Pancreas (tissue), 10 donors: ENCODE measurements around the gene FGD1. TPM values are rescaled to one million over a fixed set of nuclear protein-coding genes. Genes with fewer than 3 reads are reported as not detected.
"Not testable (repeated sequence)": the region's sequence is repeated elsewhere in the genome, so short reads cannot be mapped to it uniquely, and the experiment has no call there.

ENCODE experiments used
- ATAC-seq, 4 donors: fragments of 200-7000 bp; cut with Tn5 transposase; one replicate each; pipeline versions ENCODE4 v1.8.0 to v1.9.1; 2020; ENCODE audit warnings: mild to moderate bottlenecking in 4 of 4, moderate library complexity in 4 of 4
- DNase-seq, 6 donors: peaks; one replicate each; pipeline ENCODE4 v3.0.0-alpha.2; 2020
- FAIRE-seq: peaks from 2 replicates; lab custom pipeline; 2012; peaks lifted over from hg19 to GRCh38; lab: Jason Lieb, UNC
- H3K27ac ChIP-seq, 4 donors: fragments of 200-600 bp; sonication (generic); 1 replicate in 3 of 4; 2 replicates in 1 of 4; pipeline versions ENCODE4 v1.5.0 to v1.8.0; 2020
- H3K27me3 ChIP-seq, 4 donors: fragments of 200-600 bp; one replicate each; pipeline ENCODE4 v1.8.0; 2021
- H3K36me3 ChIP-seq, 3 donors: fragments of 200-600 bp; sonication (generic) in 1 of 3; one replicate each; pipeline versions ENCODE4 v1.5.0 to v1.8.0; 2020 to 2021
- H3K4me1 ChIP-seq, 3 donors: fragments of 200-600 bp; one replicate each; pipeline ENCODE4 v1.8.0; 2021
- H3K4me3 ChIP-seq, 4 donors: fragments of 200-600 bp; sonication (generic) in 2 of 4; one replicate each; pipeline versions ENCODE4 v1.5.0 to v1.8.0; 2020 to 2021
- H3K9me3 ChIP-seq, 4 donors: fragments of 200-600 bp; one replicate each; pipeline ENCODE4 v1.8.0; 2021
- WGBS, 2 donors: extraction: QIAGEN DNeasy Blood & Tissue Kit; methylation state at CpG; one replicate each; pipeline ENCODE4 v1.1.7; 2013; 5-methylcytosine and 5-hydroxymethylcytosine counted together
- intact Hi-C, 3 donors: fragments of 100-400 bp; cut with DNase I; formaldehyde crosslinking; loops; one replicate each; pipeline versions ENCODE4 v1.11.1 to v1.14.2; 2022
- polyA plus RNA-seq, 2 donors: library from polyadenylated mRNA; stranded (reverse); fragments of 200-250 nt; gene quantifications; one replicate each; pipeline ENCODE4 v1.2.3, GENCODE V29; 2013
- total RNA-seq, 6 donors: library from RNA; stranded (reverse); fragmentation: NEBNext Ultra II Directional in 4 of 6; extraction: Animal tissue kit (Norgen Biotek cat#: 25700) in 4 of 6; gene quantifications; one replicate each; pipeline versions ENCODE4 v1.2.1 to v1.2.4, GENCODE V29; 2021 to 2023
- TF ChIP-seq, protein P1 (sequence below), 4 donors: fragments of 200-600 bp; sonication (generic) in 3 of 4; IDR thresholded peaks; one replicate each; pipeline versions ENCODE4 v1.5.0 to v1.8.0; 2021; ENCODE audit warnings: antibody characterized with exemption in 4 of 4
- donor health status: healthy with polysubstance abuse.
- donor health status: DM: no; HTN: no; CAD: no; lungs with moderate emphysema.
- donor health status: DM: no; HTN: no; CAD: no.
- donor health status: control.
- donor health status: control.
- donor health status: Bipolar disorder and iron deficiency.
- donor health status: DM: yes; HTN: yes; CAD: no.
- donor health status: DM: no; HTN: no; CAD: no.
- donor health status: DM: no; HTN: no; CAD: no.
- donor health status: DM: yes; HTN: yes; CAD: no.

FGD1 gene
- total RNA-seq = 1 to 10 TPM; 1.7 to 4.0 (median 2.5) TPM
- 1 to 10 TPM; 3.0 TPM for polyA plus RNA-seq

DNA sequence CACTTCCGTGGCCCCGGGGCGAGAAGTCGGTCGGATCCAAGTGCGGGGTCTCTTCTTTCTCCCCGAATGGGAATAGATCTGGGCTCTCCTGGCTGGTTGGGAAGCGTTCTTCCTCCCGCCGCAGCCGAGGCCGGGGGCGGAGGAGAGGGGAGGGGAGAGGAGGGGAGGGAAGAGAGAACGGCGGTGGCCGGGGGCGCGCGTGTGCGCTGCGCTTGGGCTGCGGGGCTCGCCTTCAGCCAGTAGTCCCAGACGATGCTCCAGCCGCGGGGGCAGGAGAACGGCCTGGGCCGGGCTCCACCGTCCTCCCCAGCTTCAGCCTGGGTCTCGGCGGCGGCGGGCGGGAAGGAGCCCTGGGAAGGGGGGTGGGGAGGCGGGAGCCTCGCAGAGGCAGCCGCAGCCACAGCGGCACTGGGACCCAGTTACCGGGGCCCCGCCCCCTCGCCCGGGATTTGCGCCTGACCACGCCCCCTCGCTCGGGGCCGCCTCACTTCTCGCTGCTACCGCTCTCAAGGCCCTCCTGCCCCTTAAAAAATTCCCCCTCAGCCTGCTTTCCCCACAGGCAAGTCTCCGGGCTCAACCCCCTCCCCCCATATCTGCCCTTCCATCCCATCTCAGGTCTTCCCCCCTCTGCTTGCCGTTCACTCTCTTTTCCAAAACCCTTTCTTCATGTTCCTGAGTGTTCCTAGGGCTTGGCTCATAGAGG, at the start of gene FGD1:
FGD1 (minus strand) TSS at position 421 of the 703 bp plus-strand sequence. CDS start 802 bp downstream, outside the sequence.
- Histone ChIP-seq H3K4me1 (no peaks in the 10 kb centered on the region), H3K9me3 (no peaks in the 10 kb centered on the region), H3K36me3 (no peaks in the 10 kb centered on the region), H3K4me3 (peak within 1 kb of the TSS; percentile 38 to 58 (median 46)), H3K27me3 (no peaks in the 10 kb centered on the region), H3K27ac (peak within 1 kb of the TSS in 2 of 4 donors; percentile 19 to 33)
- TF ChIP-seq, protein P1, sequence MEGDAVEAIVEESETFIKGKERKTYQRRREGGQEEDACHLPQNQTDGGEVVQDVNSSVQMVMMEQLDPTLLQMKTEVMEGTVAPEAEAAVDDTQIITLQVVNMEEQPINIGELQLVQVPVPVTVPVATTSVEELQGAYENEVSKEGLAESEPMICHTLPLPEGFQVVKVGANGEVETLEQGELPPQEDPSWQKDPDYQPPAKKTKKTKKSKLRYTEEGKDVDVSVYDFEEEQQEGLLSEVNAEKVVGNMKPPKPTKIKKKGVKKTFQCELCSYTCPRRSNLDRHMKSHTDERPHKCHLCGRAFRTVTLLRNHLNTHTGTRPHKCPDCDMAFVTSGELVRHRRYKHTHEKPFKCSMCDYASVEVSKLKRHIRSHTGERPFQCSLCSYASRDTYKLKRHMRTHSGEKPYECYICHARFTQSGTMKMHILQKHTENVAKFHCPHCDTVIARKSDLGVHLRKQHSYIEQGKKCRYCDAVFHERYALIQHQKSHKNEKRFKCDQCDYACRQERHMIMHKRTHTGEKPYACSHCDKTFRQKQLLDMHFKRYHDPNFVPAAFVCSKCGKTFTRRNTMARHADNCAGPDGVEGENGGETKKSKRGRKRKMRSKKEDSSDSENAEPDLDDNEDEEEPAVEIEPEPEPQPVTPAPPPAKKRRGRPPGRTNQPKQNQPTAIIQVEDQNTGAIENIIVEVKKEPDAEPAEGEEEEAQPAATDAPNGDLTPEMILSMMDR (IDR thresholded peaks at IDR 0.05) = no peak
- intact Hi-C loops = no loop called here
- peak; percentile 59 to 86 (median 73) for DNase-seq
- FAIRE-seq = no peak
- WGBS, 2 donors = 0 to 27% methylated on average over 8 to 44 of the region's 51 CpGs
- peak; percentile 83 to 96 (median 92) for ATAC-seq

DNA sequence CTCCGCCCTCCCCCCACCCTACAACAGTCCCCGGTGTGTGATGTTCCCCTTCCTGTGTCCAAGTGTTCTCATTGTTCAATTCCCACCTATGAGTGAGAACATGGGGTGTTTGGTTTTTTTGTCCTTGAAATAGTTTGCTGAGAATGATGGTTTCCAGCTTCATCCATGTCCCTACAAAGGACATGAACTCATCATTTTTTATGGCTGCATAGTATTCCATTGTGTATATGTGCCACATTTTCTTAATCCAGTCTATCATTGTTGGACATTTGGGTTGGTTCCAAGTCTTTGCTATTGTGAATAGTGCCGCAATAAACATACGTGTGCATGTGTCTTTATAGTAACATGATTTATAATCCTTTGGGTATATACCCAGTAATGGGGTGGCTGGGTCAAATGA, 46.2 kb upstream of the FGD1 start:
- H3K4me3 ChIP-seq, intact Hi-C loops, H3K4me1 ChIP-seq, H3K9me3 ChIP-seq, H3K27me3 ChIP-seq, H3K27ac ChIP-seq, DNase-seq, ATAC-seq, FAIRE-seq: not testable (repeated sequence)
- WGBS, 2 donors = 83 to 97% methylated on average over 2 of the region's 4 CpGs
- peaks cover 0 to 25% (median 6%) of the 10 kb centered on the region in 3 donors for H3K36me3 ChIP-seq

DNA sequence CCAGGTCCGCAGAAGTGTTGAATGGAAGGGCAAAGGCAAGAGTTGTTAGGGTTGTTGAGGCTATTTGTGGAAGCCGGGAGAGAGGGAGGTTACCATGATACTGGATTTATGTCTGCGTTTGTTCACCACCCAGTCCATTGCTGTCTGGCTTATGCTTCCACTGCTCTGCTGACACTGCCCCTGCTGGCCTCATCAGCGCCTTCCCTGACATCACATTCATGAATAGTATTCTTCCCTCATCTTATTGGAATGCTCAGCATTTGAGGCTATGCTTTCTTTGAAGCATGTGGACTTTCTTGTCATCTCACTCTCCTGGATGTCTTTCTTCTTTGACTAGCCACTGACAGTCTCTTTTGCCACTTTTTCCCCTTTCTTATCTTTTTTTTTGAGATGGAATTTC, 44.3 kb upstream of the FGD1 start:
- no peak for FAIRE-seq
- intact Hi-C loops = no loop called here
- TF ChIP-seq, protein P1 (IDR thresholded peaks at IDR 0.05) = no peak
- Histone ChIP-seq H3K4me1 (no peaks in the 10 kb centered on the region), H3K4me3 (no peak overlapping the region), H3K9me3 (no peaks in the 10 kb centered on the region), H3K36me3 (peaks cover 0 to 25% (median 6%) of the 10 kb centered on the region in 3 donors), H3K27me3 (no peaks in the 10 kb centered on the region), H3K27ac (no peak overlapping the region)
- 85 to 89% methylated on average over 4 of the region's 4 CpGs for WGBS, 2 donors
- DNase-seq = no peak
- ATAC-seq = no peak

DNA sequence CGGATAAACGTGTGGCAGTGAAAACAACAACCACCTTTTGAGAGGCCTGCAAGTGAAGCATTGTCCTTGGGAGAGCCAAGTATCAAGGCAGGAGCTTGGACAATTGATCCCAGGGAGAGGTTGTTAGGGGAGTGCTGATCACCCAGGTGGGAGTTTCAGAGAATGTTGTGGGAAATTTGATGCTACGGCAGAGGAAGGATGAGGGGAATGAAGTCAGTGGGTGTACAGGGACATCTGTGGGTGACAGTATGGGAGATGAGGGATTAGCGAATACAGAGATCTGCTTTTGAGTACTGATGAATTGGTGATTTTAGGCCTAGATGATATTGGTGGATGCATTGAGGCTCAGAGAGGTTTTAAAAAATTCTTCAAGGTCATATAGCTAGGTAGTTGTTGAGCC, 38.2 kb upstream of the FGD1 start:
- DNase-seq (no peak), ATAC-seq (no peak), FAIRE-seq (no peak)
- WGBS, 2 donors = 77 to 78% methylated on average over 4 of the region's 4 CpGs
- H3K4me3 ChIP-seq = no peak overlapping the region
- no peaks in the 10 kb centered on the region for H3K9me3 ChIP-seq
- H3K27ac ChIP-seq = no peak overlapping the region
- no peaks in the 10 kb centered on the region for H3K36me3 ChIP-seq
- intact Hi-C loops = loop anchor here in 1 of 3 donors (10.0 kb wide), 1 partner anchor 59 kb away; no protein-coding TSS in a partner anchor
- peaks cover 0 to 8% (median 0%) of the 10 kb centered on the region in 3 donors for H3K4me1 ChIP-seq
- H3K27me3 ChIP-seq = no peaks in the 10 kb centered on the region
- TF ChIP-seq, protein P1 (IDR thresholded peaks at IDR 0.05) = no peak

DNA sequence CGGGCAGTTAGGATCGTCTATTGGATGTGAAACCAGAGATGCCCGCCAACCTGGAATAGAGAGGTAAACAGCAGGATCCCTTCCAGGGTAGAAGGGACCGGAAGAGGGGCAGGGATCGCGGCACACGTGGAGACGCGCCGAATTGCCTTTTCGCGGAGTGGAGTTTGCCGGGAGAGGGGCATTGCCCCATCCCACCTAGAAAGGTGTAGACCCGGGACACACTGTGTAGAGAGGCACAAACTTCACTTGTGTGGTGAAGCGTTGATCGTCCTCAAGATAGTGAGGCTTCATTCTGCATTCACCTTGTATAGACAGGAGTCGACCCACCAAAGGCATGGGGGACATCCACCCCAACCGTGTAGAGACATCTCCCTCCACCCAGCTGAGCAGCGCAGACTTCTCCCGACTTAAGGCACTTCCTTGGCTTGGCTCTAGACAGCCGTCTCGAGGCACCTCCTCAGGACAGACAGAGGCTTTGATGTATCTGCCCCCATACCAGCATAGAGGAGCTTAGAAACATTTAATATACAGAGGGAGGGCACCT, 34.4 kb upstream of the FGD1 start:
- DNase-seq (peak in 1 of 6 donors; percentile 11), ATAC-seq (peak; percentile 30 to 56 (median 47)), FAIRE-seq (no peak)
- H3K27ac ChIP-seq = peak overlapping the region in 3 of 4 donors; percentile 10 to 83 (median 35)
- H3K4me3 ChIP-seq = peak overlapping the region; percentile 44 to 65 (median 48)
- TF ChIP-seq, protein P1 (IDR thresholded peaks at IDR 0.05) = no peak
- no peaks in the 10 kb centered on the region for H3K36me3 ChIP-seq
- no peaks in the 10 kb centered on the region for H3K9me3 ChIP-seq
- intact Hi-C loops = loop anchor here in 1 of 3 donors (10.0 kb wide), 1 partner anchor 56 kb away; no protein-coding TSS in a partner anchor
- WGBS, 2 donors = 1 to 26% methylated on average over 22 of the region's 22 CpGs
- H3K27me3 ChIP-seq = peaks cover 0 to 4% (median 0%) of the 10 kb centered on the region in 4 donors
- peaks cover 0 to 8% (median 0%) of the 10 kb centered on the region in 3 donors for H3K4me1 ChIP-seq
